CD4-positive, alpha-beta T cell treated with Interleukin-1 beta for 1 hour (primary cell): ENCODE results near the gene SAMM50.
A peak's percentile ranks its signal among the peaks of the same experiment; 100 is the strongest.
"Not testable (repeated sequence)": the region's sequence is repeated elsewhere in the genome, so short reads cannot be mapped to it uniquely, and the experiment has no call there.

ENCODE experiments used
- DNase-seq, 2 donors: peaks; one replicate each; pipeline ENCODE4 v3.0.0-alpha.2; 2020 to 2022

The SAMM50 gene

DNA sequence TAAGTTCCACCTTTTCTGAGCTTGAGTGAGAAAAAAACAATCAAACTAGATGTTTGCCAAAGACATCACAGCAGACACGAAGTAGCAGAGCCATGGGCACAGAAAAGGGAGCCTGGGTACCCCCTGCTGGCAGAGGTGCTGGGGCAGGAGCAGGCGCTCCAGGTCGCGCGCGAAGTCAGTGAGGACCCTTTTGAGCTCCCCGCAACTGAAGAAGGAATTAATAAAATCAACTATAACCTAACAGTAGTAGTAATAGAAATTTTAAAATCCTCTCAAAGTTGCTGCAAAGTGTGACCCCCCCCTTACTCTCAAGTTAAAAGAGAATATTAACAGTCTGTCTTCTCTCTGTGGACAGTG lies 48.8 kb downstream of the SAMM50 start:
- no peak for DNase-seq

DNA sequence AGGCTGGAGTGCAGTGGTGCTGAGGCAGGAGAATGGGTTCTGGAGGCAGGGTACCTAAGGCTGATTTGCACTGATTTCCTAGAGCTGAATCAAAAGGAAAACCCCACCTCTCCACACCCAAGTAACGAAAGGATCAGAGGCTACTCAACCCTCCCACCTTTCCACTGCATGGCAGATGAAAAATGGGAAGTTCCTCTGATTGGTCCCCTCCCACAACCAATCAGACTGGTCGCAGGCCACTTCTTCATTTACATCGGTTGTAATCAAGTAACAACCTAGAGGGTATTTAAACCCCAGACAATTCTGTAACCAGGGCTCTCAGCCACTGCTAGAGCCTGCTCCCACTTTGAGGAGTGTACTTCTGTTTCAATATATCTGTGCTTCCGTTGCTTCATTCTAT lies 50.3 kb downstream of the SAMM50 start:
- peak in 1 of 2 donors; percentile 33 for DNase-seq

DNA sequence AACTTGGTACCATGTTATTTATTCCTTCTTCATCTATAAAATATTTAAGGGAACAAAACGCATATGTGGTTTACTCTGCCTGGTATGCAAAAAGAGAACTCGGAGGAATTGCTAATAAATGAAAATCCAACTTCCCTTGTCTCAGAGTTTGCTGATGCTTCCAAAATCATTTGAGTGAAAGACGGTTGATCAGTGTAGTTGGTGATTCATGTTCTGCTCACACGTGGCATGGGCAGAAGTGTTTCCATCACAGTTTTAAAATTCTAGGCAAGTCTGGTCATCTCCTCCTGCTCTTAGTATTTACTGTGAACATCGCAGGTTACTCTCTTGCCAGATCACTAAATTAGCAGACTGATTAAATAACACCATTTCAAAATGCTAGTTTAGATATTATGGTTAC lies 56.9 kb downstream of the SAMM50 start:
- no peak for DNase-seq

DNA sequence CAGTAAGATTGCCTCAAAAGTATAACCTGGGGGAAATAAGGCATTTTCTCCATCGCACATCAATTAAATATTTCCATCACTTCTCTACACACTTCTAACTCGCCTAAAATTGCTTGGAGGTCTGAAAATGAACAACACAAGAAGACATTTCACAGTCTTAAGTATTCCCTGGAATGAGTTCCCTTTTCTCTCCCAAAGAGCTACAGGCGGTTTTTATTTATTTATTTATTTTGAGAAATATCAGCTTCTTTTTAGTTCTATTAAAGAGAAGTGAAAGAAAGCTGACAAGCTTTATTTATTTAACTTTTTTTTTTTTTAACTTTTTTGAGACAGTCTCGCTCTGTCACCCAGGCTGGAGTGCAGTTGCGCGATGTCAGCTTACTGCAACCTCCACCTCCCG lies 57.3 kb downstream of the SAMM50 start:
- DNase-seq = no peak

DNA sequence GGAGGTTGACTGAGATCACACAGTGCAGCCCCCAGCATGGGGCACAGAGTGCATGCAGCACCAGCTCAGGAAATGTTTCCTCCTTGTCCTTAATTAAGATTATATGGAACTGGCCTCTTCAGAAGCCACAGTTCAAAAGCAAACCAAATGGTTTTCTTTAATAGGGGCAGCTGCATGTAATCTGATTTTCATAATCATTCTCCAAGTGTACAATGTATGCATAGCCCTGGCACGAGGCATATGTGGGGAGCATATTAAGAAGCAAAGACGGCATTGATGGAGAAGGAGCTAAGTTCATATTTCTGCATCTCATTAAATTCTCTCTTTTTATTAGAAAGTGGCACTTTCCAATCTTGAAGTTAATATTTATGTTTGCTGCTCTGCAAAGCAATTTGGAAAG lies 59.0 kb downstream of the SAMM50 start:
- no peak for DNase-seq

DNA sequence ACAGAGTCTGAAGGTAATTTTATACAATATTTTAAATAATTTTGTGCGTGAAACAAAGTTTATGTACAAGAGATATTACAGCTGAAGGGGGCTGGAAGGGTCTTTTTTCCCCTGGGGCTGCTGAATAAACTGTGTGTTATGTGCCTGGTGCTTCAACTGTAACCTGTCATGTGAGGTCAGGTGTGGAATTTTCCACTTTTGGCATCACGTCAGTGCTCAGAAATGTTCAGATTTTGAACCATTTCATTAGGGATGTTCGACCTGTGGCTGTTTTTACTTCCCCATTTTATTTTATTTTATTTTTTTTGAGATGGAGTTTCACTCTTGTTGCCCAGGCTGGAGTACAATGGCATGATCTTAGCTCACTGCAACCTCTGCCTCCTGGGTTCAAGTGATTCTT lies 61.3 kb downstream of the SAMM50 start:
- not testable (repeated sequence) for DNase-seq

DNA sequence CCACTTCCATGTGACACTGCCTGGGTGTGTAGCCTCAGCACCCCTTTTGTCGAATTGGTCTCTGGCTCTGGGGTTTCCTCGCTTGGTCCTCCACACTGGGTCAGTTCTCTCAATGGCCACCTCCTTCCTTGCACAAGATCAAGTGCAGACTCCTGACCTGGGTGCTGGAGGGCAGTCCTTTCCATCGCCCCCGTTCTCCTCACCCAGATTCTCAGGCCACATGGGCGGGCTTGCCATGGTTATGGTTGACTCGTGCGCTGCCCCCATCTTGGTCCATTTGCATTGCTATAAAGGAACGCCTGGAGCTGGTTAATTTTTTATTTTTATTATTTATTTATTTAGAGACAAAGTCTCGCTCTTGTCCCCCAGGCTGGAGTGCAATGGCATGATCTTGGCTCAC lies 63.4 kb downstream of the SAMM50 start:
- DNase-seq = no peak

DNA sequence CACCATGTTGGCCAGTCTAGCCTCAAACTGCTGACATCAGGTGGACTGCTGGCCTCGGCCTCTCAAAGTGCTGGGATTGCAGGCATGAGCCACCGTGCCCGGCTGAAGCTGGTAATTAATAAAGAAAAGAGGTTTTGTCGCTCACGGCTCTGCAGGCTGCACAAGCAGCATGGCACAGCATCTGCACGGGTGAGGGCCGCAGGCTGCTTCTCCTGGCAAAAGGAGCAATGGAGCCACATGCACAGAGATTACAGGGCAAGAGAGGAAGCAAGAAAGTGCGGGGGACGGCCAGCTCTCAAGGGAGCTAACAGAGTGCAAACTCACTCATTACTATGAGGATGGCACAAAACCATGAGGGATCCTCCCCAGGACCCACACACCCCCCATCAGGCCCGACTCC lies 64.2 kb downstream of the SAMM50 start:
- DNase-seq = no peak

DNA sequence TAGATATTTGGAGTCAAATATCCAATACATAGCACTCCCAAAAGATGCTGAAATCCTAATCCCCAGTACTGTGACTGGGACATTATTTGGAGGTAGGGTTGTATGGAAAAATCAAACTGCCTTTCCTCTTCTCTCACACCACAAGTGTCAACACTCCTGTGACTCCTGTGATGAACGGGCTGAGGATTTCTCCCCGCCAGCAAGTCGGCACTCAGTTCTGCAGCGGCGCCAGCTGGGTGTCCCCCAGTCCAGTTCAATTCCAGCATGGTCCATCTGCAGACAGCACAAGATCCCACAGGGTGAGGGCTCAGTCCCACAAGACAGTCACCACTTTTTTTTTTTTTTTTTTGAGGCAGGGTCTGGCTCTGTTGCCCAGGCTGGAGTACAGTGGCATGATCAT lies 64.6 kb downstream of the SAMM50 start:
- no peak for DNase-seq

DNA sequence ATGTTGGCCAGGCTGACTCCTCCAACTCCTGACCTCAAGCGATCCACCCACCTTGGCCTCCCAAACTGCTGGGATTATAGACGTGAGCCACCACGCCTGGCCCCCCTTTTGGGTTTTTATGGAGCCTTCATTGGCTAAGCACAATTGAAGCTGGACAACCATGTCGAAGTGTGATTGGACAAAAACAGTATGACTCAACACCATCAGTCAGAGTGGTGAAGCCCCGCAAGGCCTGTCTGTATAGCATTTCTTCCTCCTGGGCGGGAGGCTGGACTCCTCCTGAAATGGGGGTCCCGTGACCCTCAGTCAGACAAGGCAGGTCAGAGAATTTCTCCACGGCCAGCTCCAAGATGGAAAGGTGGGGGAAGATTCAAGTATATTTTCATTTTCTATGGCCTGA lies 65.7 kb downstream of the SAMM50 start:
- no peak for DNase-seq

DNA sequence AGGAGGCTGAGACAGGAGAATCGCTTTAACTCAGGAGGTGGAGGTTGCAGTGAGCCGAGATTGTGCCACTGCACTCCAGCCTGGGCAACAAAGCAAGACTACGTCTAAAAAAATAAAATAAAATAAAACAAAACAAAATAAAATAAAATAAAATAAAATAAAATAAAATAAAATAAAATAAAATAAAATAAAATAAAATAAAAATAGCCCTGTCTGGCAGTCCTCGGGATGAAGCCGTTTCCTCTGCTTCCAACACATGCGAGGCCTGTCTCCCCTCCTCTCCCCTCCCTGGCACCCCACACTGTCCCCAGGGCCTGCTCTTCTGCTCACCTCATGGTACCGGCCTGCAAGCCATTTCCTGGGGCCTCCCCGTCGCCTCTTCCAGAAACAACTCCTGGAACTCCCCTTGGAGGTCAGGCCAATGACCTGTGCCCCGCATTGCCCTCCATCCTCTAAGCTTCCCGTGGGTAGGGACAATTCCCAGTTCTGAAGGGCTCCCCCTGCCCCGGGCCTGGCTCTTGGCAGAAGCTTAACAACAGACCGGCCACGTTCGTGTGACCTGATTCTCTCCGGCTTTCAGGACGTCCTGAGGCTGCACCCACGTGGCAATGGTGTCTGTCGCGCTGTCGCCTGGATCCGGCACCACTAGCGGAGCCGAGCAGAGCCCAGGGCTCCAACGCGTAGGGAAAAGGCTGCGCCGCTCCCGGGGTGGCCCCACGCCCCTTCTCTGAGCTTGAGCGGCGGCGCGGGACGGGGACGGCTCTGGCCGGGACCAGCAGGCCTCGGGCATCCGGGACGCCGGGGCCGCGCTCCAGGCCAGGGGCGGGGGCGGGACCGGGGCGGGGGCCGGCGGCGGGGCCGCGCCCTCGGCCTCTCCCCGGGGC lies 68.4 kb downstream of the SAMM50 start:
- DNase-seq = peak in 1 of 2 donors; percentile 25

DNA sequence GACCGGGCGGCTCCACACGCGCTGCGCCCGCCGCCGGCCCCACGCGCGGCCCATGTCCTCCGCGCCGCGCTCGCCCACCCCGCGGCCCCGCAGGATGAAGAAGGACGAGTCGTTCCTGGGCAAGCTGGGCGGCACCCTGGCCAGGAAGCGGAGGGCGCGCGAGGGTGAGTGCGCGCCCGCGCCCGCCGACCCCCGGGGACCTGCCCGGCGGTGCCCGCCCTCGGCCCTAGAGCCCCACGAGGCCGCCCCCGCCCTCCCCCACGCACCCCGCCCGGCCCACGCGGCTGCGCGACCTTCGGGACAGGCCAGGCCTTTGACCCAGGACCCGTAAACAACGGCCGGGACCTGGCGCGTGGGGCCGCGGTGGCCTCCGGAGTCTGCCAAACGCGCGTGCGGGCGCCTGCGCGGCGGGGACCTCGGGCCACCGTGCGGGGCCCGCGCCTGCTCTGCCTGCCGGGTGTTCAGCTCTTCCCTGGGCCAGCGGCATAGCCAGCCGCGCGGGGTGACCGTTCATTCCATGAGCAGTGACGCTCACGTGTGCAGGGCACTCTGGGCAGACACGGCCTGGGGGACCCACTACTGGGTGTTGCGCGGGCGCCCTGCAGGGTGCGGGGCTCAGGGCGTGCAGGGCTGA lies 69.2 kb downstream of the SAMM50 start, which contains the start of gene PARVB:
PARVB (plus strand) TSS at position 15 of the 634 bp plus-strand sequence; CDS start at position 53, 38 bp downstream.
- DNase-seq = peak; percentile 20 to 34

DNA sequence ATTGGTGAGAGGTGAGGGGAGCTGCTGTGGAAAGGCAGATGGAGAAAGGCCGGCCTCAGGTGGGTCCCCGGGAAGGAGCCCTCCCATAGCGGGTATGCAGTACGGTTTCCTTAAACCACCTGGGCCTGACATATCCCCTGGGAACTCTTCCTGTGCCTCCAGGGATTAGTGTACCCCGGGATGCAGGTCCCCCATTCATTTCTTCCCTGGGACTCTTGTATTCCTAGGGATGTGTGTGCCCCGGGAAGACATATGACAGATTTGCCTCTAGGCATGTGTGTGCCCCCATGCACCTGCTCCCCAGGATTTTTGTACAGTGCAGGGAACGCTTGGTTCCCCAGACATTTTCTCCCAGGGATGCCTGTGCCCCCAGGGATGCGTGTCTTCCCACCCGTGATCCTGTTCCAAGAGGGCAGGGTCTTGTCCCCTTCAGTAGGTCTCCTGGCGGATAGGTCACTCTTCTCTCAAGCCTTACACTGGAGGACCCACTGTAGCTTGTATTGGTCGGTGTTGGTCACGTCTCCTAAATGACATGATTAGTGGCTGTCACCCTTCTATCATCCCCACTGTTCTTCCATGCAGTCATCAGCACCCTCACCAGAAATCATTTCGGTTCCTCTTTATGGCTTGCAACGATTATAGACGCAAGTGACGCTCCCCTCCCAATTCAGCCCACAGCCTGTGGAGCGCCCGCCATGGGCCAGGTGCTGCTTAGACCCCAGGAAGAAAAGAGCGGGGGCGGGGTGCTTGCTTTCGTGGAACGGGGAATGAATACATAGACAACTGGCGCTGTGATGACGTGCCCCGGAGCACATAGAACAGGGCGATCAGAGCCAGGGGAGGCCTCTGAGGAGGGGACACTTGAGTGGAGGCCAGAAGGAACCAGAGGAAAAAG lies 70.2 kb downstream of the SAMM50 start:
- DNase-seq = peak; percentile 26 to 77

DNA sequence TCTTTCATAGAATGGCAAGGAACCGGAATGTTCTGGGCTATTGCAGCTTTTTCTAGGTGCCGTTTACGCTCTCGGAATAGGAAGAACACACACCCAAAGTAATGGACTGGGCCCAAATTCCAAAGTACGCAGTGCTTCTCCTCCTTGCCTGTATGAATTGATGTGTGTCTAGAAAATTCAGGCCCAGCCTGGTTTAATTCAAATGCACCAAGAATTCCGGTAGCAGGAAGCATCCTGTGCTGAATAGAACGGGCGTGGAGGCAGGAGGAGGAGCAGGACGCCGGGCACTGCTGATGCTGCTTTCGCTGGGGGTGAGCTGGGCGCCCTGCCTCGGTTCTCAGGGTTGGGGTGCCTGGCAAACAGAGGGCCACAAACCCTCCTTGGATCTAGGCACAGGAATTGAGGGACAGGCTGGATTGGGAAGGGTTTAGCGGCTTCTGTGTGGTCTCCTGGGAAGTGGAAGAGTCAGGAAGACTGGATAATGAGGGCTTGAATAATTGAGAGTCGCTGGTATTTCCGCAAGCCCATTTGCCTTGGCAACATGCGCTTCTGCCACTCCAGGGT lies 70.9 kb downstream of the SAMM50 start:
- DNase-seq = no peak

DNA sequence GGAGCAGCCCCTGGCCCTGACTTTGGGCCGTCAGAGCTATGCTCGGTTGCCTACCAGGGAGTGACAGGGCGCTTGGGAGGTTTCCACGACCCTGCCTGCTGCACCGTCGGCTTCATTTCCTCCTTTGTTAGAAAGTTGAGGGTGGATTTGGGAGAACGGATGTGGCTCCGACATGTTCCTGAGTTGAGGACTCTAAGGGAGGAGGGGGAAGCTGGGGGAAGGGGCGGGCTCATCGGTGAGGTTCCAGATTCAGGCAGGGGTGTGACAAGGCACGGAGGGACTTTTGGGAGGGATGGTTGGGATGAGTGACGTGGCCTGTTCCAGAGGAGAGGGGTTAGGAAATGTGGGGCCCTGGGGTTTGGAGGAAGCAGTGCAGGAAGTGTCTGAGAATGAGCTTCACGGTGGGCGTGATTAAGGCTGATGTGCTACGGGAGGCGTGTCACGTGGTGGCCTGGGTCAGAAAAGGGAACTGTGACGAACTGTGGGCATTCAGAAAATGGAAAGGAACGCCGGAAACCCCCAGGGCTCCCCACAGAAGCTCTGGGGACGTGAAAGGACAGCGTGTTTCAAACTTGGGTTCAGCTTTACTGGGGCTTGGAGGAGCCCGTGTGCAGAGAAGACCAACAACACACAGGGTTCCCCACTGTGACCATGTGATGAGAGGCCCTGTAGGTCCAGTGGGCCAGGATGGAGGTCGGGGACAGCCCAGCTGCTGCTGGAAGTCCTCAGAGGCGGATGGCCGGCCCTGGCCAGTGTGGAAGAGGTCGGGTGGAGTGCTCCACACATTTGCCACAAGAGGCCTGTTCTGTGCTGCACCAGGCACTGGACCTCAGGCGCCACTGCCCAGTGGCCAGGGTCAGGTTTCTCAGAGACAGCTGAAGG lies 71.6 kb downstream of the SAMM50 start:
- peak; percentile 85 to 89 for DNase-seq

DNA sequence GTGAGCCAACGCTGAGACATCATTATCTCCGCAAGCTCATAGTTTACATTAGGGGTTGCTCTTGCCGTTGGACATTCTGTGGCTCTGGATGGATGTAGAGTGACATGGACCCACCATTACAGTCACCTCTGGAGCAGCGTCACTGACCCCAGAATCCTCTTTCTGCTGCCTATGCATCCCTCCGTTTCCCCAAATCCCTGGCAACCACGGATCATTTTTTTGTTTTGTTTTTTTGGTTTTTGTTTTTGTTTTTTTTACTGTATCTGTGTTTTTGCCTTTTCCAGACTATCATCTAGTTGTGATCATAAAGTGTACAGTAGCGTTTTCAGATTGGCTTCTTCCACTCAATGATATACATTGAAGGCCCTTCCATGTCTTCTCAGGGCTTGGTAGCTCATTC lies 72.8 kb downstream of the SAMM50 start:
- no peak for DNase-seq

DNA sequence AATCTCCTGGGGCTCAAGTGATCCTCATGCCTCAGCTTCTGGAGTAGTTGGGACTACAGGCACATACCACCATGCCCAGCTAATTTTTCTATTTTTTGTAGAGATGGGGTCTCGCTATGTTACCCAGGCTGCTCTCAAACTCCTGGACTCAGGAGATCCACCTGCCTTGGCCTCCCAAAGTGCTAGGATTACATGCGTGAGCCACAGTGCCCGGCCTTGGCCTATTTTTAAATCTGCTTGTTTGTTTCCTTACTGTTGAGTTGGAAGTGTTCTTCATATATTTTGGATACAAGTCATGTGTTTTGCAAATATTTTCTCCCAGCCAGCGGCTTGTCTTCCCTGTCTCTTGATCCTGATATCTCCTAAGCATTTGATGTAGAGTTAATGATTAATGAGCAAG lies 73.8 kb downstream of the SAMM50 start:
- DNase-seq = no peak

DNA sequence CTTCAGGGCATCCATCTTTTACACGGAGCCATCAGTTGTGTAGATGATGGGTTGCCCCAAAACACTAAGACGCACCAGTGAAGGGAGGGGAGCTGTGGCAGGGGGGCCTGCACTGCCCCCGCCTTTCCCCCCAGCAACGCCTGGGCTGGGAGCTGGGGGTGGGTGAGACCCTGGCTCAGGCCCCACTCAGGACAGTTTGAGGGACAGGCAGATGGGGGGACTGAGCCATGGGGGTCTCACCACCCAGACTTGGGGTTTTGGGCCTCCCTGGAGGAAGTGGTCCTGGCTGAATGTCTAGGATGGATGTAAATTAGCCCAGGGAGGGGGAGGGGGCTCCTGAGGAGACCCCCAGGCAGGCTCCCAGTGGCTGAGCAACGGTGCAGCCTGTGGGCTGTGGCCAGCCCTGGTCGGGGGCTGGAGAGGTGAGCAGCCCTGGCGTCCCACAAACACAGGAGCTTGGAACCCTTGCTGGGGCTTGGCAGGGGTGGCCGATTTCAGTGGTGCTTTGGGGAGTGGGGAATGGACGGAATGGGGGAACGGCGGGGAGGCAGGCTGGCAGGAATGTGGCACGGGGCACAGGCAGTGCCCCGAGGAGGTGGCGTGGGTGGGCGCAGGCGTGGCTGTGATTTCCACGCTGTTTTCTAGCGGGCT lies 74.9 kb downstream of the SAMM50 start:
- no peak for DNase-seq

DNA sequence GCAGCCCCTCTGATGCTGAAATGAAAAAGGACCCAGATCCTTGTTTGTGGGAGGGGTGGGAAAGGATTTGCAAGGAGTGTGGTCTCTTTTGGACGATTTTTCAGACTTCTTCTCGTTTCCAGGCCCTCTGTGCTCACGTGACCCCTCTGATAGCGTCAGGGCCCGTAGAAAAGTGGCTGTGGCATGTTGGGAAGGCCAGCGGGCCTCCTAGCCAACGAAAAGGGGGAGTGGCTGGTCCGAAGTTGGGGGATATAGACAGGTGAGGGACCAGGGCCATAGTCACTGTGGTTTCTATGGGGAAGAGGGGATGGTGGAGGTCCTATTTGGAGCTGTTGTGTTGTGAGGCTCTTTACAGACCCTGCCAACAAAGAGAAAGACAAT lies 75.5 kb downstream of the SAMM50 start:
- no peak for DNase-seq

DNA sequence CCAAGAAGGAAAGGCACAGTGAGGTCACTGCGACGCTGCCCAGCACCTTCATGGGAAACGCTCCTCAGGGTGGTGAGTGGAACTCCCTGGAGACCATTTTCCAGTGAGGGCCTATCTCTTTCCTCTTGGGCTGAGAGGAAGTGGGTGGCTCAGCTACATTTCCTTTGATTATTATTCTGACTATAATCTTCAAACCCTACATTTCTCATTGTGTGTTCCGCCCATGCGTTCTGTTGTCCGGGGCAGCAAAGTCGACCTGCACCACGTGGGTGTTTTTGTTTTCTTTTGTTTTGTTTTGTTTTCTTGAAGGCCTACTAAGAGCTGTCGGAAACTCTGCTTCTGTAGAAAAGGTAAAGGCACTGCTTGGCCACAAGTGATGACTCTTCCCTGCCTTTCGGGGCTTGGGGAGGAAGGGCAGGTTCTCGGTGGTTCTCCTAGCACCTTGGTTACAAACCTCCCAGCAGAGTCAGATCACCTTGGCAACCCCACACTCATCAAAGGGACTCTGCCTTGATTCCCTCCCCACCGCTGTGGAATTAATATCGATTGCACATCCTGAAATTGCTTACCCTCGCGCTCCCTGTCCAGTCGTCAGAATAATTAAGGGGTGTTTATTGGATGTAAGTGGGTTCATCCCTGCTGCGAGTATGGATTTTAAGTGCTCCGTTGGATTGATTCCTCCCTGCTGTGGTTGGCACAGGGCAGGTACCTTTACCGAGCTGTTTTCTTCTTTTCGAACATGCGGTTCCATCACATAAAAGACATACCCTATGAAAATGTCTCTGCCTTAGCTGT lies 76.1 kb downstream of the SAMM50 start:
- peak in 1 of 2 donors; percentile 54 for DNase-seq
